ENCODE results near the gene SHROOM1. TPM values are rescaled to one million over a fixed set of nuclear protein-coding genes. Genes with fewer than 3 reads are reported as not detected.

Gene SHROOM1
- total and polyA plus RNA-seq, 9 of the 15 experiments (the other 6 are each of a cell fraction or from before 2014, with no cell fraction given): 0.44 to 26.5 (median 11.9) TPM

GRCh38 chr5:132830436-132831094 lies at the start of gene SHROOM1 (continued):
- no peak for TF ChIP-seq ZNF239 (CRISPR knock-in tag; IDR thresholded peaks at IDR 0.05)
- TF ChIP-seq SIRT6 (IDR thresholded peaks at IDR 0.05; ENCODE audit: low read depth, low read length): no peak
- TF ChIP-seq TRIM25 (IDR thresholded peaks at IDR 0.05; ENCODE audit: borderline replicate concordance): no peak
- TF ChIP-seq SP2 (IDR thresholded peaks at IDR 0.05; ENCODE audit: extremely low read depth, low read depth, low read length, poor library complexity, severe bottlenecking): no peak
- no peak for TF ChIP-seq RERE (CRISPR knock-in tag; IDR thresholded peaks at IDR 0.05; ENCODE audit: borderline replicate concordance)
- TF ChIP-seq MXI1 (IDR thresholded peaks at IDR 0.05; ENCODE audit: low read depth, low read length): no peak
- TF ChIP-seq ZNF507 (tag; conservative IDR thresholded peaks at IDR 0.05): no peak
- TF ChIP-seq ZNF217 (CRISPR knock-in tag; IDR thresholded peaks at IDR 0.05): no peak
- TF ChIP-seq ZNF407 (IDR thresholded peaks at IDR 0.05; ENCODE audit: low read depth): no peak
- TF ChIP-seq KLF13 (tag; IDR thresholded peaks at IDR 0.05; ENCODE audit: borderline replicate concordance, low read depth): 0 out of 2 replicates have a peak, but pooled peaks have one; percentile 25
- TF ChIP-seq ZC3H11A (IDR thresholded peaks at IDR 0.05; ENCODE audit: low read depth, low read length): no peak
- TF ChIP-seq OTX1 (CRISPR knock-in tag; IDR thresholded peaks at IDR 0.05): no peak

All from K562 (cell line).